NCI-H2029 (cell line): Measurements from ENCODE around the gene PTGES3.
"Not testable (repeated sequence)": the region's sequence is repeated elsewhere in the genome, so short reads cannot be mapped to it uniquely, and the experiment has no call there.

Experiments used
- DNase-seq: peaks from one replicate; lab custom pipeline; 2025; lab: John Stamatoyannopoulos, UW

Gene PTGES3

DNA sequence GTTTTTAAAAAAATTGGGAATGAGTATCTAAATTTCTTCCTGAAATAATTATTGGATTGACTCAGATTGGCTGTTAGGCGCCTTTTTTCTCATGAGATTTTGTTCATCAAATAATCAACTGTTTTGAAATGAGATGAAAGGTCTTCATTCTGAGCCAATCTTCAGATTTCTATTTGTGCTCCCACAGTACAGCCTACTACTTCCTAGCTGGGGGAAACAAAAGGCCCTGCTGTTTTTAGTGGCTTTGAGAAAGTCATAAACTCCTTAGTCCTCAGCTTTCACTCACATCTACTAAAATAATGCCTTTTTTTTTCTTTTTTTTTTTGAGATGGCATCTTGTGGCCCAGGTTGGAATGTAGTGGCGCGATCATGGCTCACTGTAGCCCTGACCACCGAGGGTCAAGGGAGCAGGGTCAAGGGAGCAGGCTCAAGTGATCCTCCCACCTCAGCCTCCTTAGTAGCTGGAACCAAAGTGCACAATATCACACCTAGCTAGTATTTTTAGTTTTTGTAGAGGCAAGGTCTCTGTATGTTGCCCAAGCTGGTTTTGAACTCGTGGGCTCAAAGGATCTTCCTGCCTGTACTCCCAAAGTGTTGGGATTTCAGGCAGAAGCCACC is 21.8 kb upstream of the PTGES3 start:
- DNase-seq = no peak

DNA sequence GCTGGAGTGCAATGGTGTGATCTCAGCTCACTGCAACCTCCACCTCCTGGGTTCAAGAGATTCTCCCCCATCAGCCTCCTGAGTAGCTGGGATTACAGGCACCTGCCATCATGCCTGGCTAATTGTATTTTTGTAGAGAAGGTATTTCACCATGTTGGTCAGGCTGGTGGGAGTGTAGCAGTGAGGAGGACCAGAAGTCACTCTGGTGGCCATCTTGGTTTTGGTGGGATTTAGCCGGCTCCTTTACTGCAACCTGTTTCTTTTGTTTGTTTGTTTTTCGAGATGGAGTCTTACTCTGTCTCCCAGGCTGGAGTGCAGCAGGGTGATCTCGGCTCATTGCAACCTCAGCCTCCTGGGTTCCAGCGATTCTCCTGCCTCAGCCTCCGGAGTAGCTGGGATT is 16.4 kb upstream of the PTGES3 start:
- DNase-seq = not testable (repeated sequence)

DNA sequence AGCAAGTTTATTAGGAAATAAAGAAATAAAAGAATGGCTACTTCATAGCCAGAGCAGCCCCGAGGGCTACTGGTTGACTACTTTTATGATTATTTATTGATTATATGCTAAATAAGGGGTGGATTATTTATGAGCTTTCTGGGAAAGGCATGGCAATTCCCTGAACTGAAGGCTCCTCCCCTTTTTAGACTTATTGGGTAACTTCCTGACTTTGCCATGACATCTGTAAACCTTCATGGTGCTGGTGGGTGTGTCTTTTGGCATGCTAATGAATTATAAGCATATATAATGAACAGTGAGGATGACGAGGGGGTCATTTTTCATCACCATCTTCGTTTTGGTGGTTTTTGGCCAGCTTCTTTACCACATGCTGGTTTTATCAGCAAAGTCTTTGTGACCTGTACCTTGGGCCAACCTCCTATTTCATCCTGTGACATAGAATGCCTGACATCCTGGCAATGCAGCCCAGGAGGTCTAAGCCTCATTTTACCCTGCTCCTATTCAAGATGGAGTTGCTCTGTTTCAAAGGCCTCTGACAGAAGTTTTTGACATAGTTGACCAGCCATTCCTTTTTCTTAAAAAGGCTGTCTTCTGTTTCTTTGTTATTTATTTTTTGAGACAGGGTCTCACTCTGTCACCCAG is 11.1 kb upstream of the PTGES3 start:
- DNase-seq = no peak

DNA sequence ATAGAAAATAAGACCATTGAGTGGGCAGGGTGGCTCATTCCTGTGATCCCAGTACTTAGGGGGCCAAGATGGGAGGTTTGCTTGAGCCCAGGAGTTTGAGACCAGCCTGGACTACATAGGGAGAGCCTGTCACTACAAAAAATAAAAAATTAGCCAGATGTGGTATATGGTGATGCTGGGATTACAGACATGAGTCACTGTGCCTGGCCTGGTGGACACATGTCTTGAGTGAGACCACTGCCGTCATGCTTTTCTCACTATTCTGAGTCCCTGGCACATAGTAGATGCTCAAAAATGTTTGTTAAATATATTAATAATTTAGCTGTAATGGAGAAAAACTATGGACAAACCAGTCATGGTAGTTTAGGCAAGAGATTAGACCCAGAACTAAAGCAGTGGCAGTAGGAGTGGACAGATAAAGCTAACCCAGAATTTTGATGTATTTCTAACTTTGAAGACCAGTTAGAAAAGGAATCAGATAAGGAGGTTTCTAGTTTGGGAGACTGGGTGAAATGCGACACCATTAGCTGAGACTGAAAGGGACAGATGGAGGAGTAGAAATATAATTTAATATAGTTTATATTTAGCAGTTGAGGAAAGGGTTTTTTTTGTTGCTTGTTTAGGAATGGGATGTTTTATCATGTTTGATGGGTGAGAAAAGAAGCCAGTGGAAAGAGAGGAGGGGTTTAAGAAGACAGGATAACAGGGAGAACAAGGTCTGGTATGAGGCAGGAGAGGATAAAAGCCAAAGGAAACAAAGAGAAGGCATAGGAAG is 7.4 kb upstream of the PTGES3 start:
- DNase-seq = no peak

DNA sequence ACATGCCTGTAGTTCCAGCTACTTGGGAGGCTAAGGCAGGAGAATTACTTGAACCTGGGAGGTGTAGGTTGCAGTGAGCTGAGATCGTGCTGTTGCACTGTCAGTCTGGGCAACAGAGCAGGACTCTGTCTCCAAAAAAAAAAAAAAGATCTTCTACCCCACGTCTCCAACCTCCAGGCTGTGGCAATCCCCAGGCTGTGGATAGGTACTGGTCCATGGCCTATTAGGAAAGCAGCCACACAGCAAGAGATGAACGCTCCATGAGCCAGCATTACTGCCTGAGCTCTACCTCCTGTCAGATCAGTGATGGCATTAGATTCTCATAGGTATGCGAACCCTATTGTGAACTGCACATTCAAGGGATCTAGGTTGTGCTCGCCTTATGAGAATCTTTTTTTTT is 6.1 kb upstream of the PTGES3 start:
- no peak for DNase-seq

DNA sequence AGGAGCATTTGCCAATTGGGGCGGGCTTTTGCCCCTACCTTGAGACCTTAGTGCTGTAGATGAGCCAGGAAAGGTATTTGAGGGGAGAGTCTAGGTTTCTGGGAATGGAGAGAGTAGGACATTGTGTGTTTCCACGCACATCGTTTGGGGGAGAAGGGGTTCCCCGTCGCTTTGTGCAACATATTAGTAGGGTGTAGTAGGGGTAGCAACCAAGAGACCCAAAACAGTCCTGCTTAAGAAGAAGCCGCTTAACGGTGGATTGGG is 694 bp upstream of the PTGES3 start:
- DNase-seq = no peak

DNA sequence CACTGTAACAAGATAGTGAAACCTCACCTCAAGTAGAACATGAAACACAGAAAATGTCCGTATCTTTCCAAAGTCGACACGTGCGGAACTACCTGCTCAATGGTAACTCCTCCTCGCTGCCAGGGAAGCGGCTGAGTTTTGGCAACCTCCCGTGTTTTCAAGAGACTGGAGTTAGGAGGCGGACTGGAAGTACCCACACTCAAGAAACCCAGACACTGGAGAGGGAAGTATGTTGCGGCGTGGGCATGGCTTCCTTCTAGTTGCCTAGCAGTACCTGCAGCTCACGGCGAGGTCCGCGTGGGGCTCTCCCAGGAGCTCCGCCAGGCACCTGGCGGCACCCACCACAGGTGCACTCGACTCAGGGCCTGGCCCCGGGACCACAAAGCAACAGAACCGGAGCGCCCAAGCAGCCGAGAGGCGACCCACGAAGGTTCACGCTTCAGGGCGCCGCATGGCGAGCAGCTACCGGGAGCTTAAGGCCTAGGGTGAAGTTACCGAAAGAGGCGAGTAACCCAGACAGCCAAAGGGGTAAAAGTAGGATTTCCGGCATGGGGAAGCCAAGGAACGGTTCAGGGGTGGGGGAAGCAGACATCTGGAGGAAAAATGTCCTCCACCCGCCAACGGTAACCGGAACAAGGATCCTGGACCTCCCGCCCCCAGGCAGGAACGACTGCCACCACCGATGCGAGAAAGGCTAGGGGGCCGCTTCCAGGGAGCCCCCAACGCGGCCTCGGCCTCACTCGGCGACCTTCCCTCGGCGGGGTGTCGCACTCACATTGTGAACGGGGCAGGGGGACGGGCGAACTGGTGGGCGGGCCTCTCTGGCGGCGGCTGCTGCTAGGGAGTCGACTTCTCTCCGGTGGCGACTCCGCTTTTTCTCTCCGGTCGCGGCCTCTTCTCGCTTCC is 608 bp downstream of the PTGES3 start:
- peak; percentile 66 for DNase-seq

DNA sequence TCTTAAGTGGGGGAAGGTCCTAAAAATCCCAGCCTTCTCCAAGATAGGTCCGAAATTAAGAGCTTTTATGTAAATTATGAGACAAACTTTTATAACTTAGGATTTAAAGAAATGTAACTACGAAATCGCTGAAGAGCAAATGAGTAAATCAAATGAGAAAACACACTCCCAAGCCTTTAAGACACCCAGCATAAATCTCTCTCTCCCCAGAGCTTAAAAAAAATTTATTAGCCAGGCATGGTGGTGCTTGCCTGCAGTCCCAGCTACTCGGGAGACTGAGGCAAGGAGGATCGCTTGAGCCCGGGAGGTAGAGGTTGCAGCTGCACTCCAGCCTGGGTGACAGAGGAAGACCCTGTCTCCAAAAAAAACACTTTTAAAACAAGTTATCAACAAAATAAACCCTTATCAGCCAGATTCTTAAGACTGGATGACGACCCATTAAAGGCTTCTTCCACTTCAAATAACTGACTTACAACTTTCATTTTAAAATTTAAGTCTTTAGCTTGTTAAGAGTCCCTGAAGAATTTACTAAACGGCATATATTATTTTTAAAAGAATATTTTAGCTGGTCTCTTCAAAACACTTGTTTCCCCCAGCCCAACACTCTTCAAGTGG is 3.2 kb downstream of the PTGES3 start:
- no peak for DNase-seq

DNA sequence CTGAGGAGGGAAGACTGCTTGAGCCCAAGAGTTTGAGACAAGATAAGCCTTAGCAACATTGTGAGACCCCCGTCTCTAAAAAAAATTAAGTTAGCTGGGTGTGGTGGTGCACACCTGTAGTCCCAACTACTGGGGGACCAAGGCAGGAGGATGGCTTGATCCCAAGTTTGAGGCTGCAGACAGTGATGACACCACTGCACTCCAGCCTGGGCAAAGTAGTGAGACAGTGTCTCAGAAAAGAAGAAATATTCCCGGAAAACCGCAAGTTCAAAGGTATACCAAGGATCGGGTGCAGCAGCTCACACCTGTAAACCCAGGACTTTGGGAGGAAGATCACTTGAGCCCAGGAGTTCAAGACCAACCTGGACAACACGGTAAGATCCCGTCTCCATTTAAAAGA is 5.8 kb downstream of the PTGES3 start:
- DNase-seq = no peak

DNA sequence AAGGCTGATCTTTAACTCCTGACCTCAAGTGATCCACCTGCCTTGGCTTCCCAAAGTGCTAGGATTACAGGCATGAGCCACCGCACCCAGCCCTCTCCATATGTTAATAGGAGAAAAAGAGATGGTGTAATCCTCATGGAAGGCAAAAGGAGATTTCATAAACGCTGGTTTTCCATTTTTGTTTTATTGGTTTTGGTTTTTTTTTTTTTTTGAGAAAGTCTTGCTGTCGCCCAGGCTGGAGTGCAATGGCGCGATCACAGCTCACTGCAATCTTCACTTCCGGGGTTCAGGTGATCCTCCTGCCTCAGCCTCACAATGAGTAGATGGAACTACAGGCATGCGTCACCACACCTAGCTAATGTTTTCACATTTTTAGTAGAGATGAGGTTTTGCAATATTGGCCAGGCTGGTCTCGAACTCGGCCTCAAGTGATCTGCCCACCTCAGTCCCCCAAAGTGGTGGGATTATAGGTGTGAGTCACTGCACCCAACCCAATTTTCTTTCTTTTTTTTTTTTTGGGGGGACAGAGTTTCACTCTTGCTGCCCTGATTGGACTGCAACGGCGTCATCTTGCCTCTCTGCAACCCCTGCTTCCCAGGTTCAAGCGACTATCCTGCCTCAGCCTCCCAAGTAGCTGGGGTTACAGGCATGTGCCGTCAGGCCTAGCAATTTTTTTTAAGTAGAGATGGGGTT is 8.1 kb downstream of the PTGES3 start:
- DNase-seq = no peak

DNA sequence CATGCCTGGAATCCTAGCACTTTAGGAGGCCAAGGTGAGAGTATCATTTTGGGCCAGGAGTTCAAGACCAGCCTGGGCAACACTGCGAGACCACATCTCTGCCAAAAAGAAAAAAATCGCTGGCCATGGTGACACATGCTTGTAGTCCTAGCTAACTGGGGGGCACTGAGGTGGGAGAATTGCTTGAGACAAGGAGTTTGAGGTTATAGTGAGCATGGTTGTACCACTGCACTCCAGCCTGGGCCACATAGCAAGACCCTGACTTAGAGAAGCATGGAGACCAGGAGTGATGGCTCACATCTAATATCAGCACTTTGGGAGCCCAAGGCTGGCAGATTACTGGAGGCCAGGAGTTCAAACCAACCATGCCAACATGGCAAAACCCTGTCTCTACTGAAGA is 9.2 kb downstream of the PTGES3 start:
- DNase-seq = no peak

DNA sequence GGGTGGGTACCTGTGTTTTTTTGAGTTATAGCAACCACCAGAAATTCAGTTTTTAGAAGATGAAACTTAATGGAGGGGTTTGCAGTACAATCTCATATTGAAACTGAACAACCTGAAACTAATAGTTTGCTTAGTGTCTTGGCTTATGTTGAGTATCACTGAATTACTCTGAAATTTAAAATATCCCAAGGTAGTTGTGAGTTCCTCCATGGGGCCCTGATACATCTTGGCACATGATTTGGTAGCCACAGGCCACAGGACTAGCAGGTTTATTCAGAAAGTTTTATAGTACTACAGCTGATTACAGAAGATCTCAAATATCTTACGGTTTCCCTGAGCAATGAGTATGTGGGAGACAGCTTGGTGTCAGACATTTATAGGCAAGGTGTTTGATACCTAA is 10.4 kb downstream of the PTGES3 start:
- no peak for DNase-seq

DNA sequence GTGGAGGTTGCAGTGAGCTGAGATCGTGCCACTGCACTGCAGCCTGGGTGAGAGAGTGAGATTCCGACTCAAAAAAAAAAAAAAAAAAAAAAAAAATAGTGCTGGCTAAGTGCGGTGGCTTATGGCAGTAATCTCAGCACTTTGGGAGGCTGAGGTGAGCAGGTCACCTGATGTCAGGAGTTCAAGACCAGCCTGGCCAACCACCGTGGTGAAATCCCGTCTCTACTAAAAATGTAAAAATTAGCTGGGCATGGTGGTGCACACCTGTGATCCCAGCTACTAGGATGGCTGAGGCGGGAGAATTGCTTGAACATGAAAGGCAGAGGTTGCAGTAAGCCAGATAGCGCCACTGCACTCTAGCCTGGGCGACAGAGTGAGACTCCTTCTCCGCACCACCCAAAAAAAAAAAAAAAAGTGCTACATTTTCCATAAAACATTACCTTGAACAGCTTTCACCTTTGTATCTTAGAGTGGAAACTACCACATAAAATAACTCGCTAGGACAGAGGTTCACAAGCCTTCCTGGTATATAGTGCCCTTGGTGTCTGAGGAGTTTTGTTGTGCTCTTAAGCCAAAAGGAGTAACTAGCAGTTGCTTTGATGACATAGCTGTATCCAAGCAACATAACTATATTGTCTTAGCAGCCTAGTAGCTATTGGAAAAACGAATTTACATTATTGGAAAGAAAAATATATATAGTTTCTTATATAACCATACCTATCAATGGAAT is 11.1 kb downstream of the PTGES3 start:
- no peak for DNase-seq

DNA sequence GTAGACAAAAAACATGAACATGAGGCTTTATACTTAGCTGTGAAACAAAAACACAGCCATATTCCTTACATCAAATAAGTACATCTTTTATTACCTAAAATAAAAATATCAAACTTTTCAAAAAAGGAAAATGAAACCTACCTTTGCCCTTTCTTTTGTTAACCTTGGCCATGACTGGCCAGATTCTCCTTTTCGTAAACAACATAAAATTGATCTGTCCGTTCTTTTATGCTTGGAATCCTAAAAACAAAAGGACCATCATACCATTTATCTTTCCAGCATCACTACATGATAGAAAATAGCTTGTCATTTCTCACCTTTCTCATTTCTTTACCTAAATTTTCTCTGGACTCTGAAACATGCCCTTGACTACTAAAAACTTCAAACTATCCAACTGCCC is 16.5 kb downstream of the PTGES3 start:
- DNase-seq = no peak

DNA sequence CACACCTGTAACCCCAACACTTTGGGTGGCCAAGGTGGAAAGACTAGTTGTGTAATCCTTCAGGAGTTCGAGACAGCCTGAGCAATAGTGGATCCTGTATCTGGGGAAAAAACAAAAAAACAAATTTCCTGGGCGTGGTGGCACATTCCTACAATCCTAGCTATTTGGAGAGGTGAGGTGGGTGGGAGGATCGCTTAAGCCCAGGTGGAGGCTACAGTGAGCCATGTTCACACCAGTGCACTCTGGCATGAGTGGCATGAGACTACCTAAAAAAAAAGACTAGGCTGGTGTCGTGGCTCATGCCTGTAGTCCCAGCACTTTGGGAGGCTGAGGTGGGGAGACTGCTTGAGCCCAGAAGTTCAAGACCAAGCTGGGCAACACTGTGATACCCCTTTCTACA is 17.2 kb downstream of the PTGES3 start:
- no peak for DNase-seq

DNA sequence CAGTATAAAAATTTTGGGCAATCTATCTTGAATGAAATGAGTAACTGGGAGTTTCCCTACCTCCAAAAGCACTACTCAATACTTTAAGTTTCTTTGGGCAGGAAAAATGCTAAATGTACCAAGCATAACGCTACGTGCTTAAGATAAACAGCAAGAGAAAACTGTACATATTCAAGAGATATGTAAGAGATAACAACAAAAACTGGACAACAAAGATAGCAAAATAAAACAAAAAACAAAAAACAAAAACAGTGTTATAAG is 20.0 kb downstream of the PTGES3 start:
- DNase-seq = no peak

DNA sequence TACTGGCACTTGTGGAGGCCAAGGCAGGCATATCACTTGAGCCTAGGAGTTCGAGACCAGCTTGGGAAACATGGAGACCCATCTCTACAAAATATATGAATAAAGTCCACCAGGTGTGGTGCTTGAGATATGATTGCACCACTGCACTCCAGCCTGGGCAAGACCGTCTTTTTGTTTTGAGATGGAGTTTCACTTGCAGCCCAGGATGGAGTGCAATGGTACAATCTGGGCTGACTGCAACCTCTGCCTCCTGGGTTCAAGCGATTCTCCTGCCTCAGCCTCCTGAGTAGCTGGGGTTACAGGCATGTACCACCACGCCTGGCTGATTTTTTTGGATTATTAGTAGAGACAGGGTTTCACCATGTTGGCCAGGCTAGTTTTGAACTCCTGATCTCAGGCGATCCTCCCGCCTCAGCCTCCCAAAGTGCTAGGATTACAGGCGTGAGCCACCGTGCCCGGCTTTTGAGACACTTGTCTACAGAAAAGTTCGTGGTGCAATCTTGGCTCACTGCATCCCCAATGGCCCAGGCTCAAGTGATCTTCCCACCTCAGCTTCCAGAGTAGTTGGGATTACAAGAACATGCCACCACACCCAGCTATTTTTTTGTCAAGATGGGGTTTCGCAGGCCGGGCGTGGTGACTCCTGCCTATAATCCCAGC is 26.0 kb downstream of the PTGES3 start:
- DNase-seq = no peak

DNA sequence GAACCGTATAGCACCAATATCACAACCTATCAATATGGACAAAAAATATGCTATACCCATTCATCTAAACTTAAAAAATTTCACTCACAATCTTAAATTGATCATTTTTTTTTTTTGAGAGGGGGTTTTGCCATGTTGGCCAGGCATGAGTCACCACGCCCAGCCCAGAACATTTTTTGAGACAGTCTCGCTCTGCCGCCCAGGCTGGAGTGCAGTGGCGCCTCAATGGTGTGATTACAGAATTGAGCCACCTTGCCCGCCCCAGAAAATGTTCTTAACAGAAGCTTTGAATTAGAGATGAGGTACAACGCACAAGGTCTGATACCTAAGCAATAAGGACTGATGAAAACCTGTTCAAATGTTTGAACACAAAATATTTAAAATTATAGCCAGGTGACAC is 26.5 kb downstream of the PTGES3 start:
- DNase-seq = no peak

DNA sequence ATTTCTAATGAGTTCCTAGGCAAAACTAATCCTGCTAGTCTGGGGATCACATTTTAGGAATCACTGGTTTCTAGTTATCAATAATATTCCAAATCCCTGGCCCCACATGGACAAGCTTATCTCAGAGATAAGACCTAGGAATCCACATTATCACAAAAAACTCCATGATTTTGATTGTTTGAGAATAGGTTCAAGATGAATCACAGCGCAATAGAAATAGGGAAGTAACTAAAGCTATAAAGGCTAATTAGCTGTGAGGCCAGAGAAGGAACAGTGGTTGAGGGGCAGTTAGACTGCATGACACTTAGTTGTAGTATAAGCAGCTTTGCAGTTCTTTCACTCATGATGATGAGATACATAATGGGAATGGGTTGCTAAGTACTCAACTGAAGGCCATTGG is 29.2 kb downstream of the PTGES3 start:
- no peak for DNase-seq
